Panc1 (cell line): ENCODE measurements around the gene CHMP1B. TPM values are rescaled to one million over a fixed set of nuclear protein-coding genes. Genes with fewer than 3 reads are reported as not detected.

Source experiments
- ATAC-seq: fragments of 200-7000 bp; cut with Tn5 transposase; 2 replicates; pipeline ENCODE4 v1.9.1; 2020; ENCODE audit warnings: mild to moderate bottlenecking, moderate library complexity
- BruUV-seq: library from RNA; stranded (reverse); fragments of 400-500 nt; replicated peaks from 2 replicates; lab custom pipeline; 2021; lab: Mats Ljungman, UMichigan
- CTCF ChIA-PET: fragments of 300-600 bp; sonication (Branson Sonifier 250); formaldehyde crosslinking; loops from one replicate; lab custom pipeline; 2022; ENCODE audit warnings: antibody characterized with exemption; lab: Charles Lee
- POLR2A ChIA-PET: fragments of 300-600 bp; sonication (Branson Sonifier 250); formaldehyde crosslinking; loops from one replicate; lab custom pipeline; 2022; ENCODE audit warnings: antibody characterized with exemption; lab: Charles Lee
- DNase-seq: peaks from one replicate; pipeline ENCODE4 v3.0.0-alpha.2; 2010; ENCODE audit warnings: low read depth, low spot score
- H3K27ac ChIP-seq: 2 replicates; pipeline ENCODE4 v1.5.1; 2011; ENCODE audit warnings: mild to moderate bottlenecking, low read length, inconsistent platforms
- H3K27me3 ChIP-seq: fragments of 200-500 bp; sonication (Bioruptor generic); 2 replicates; pipeline ENCODE4 v1.6.0; 2014; ENCODE audit warnings: low read length, inconsistent platforms; ENCODE audit not compliant: control insufficient read depth, insufficient read depth
- H3K36me3 ChIP-seq: fragments of 200-500 bp; sonication (Bioruptor generic); 2 replicates; pipeline ENCODE4 v1.5.1; 2014; ENCODE audit warnings: inconsistent platforms, mild to moderate bottlenecking, low read length, moderate library complexity; ENCODE audit not compliant: control insufficient read depth, insufficient read depth
- H3K4me1 ChIP-seq: 2 replicates; pipeline ENCODE4 v1.5.1; 2011; ENCODE audit warnings: inconsistent platforms, mild to moderate bottlenecking, low read length, moderate library complexity; ENCODE audit not compliant: control insufficient read depth, insufficient read depth
- H3K4me3 ChIP-seq, 2 experiments: 2 replicates each; pipeline ENCODE4 v1.5.1; 2011 to 2012; ENCODE audit warnings: low read depth in 2 of 2, low read length in 2 of 2, mild to moderate bottlenecking in 2 of 2, inconsistent platforms in 1 of 2, moderate library complexity in 1 of 2
- H3K9me3 ChIP-seq: fragments of 200-500 bp; sonication (Bioruptor generic); 2 replicates; pipeline ENCODE4 v1.5.1; 2014; ENCODE audit warnings: low read depth, mild to moderate bottlenecking, inconsistent platforms, low read length, moderate library complexity; ENCODE audit not compliant: control insufficient read depth, insufficient read depth
- CTCF ChIP-seq: fragments of 450-650 bp; IDR thresholded peaks from 2 replicates; pipeline ENCODE4 v1.5.1; 2017; ENCODE audit warnings: mild to moderate bottlenecking
- POLR2AphosphoS5 ChIP-seq: IDR thresholded peaks from 2 replicates; pipeline ENCODE4 v1.6.1; 2012; ENCODE audit warnings: mild to moderate bottlenecking, low read depth, low read length, moderate library complexity
- REST ChIP-seq, 2 experiments: IDR thresholded peaks; 2 replicates each; pipeline ENCODE4 v1.6.1; 2011 to 2012; ENCODE audit warnings: low read depth in 2 of 2, control low read depth in 1 of 2, low read length in 1 of 2, mild to moderate bottlenecking in 1 of 2, moderate library complexity in 1 of 2; ENCODE audit not compliant: insufficient read depth in 1 of 2
- SIN3A ChIP-seq: IDR thresholded peaks from 2 replicates; pipeline ENCODE4 v1.6.1; 2012; ENCODE audit warnings: low read depth, mild to moderate bottlenecking, low read length, moderate library complexity, borderline replicate concordance; ENCODE audit not compliant: insufficient read depth
- TCF7L2 ChIP-seq: IDR thresholded peaks from 2 replicates; pipeline ENCODE4 v1.6.1; 2011; ENCODE audit warnings: mild to moderate bottlenecking, low read depth, low read length, inconsistent platforms
- in situ Hi-C: cut with HindIII; loops from 2 replicates; pipeline ENCODE4 v1.10.0; 2016; ENCODE audit warnings: low sequenced_read_pairs, low pct_unique_long_range_greater_than_20kb
- intact Hi-C: fragments of 100-400 bp; cut with micrococcal nuclease; formaldehyde crosslinking; loops from one replicate; pipeline ENCODE4 v1.10.0; 2022; ENCODE audit not compliant: unreplicated experiment
- total RNA-seq: library from RNA; stranded (reverse); gene quantifications from one replicate; pipeline ENCODE4 v1.2.1, GENCODE V29; 2021; ENCODE audit not compliant: unreplicated experiment

The CHMP1B gene
- total RNA-seq, 1 experiment from 2014 or later, result 17.1 TPM

GRCh38 chr18:11886577-11887110 is 35.4 kb downstream of the CHMP1B start:
- intact Hi-C loops, result no loop called here
- ATAC-seq (no peak), DNase-seq (no peak)
- Histone ChIP-seq H3K36me3 (0 out of 2 replicates have a peak, but pooled peaks cover 2% of the 10 kb centered on the region), H3K4me1 (no peaks in the 10 kb centered on the region), H3K9me3 (no peaks in the 10 kb centered on the region), H3K27ac (no peak overlapping the region), H3K4me3 (no peak overlapping the region), H3K27me3 (no peaks in the 10 kb centered on the region)
- CTCF ChIA-PET, result no interaction called here
- TF ChIP-seq REST (IDR thresholded peaks at IDR 0.05; ENCODE audit: insufficient read depth in 1 of 2, low read depth in 2 of 2, low read length in 1 of 2) (no peak), TCF7L2 (no peak), POLR2AphosphoS5 (no peak), CTCF (no peak), SIN3A (no peak)
- POLR2A ChIA-PET, result no interaction called here
- in situ Hi-C loops, result no loop called here
- no TSS peak for BruUV-seq

GRCh38 chr18:11887328-11888128 is 36.3 kb downstream of the CHMP1B start:
- H3K27ac ChIP-seq, result no peak overlapping the region
- no peak for DNase-seq
- CTCF ChIA-PET, result no interaction called here
- in situ Hi-C loops, result no loop called here
- H3K36me3 ChIP-seq, result 0 out of 2 replicates have a peak, but pooled peaks cover 2% of the 10 kb centered on the region
- no peak for ATAC-seq
- intact Hi-C loops, result no loop called here
- H3K4me1 ChIP-seq, result no peaks in the 10 kb centered on the region
- no peak overlapping the region for H3K4me3 ChIP-seq
- BruUV-seq, result no TSS peak
- no peak for TF ChIP-seq REST (IDR thresholded peaks at IDR 0.05; ENCODE audit: insufficient read depth in 1 of 2, low read depth in 2 of 2, low read length in 1 of 2)
- TF ChIP-seq POLR2AphosphoS5, result no peak
- TF ChIP-seq SIN3A, result no peak
- TF ChIP-seq TCF7L2, result no peak
- H3K27me3 ChIP-seq, result no peaks in the 10 kb centered on the region
- H3K9me3 ChIP-seq, result no peaks in the 10 kb centered on the region
- POLR2A ChIA-PET, result no interaction called here
